Sigmoid colon (tissue), 4 donors: ENCODE measurements around the gene CGB8.

ENCODE experiments used
- POLR2AphosphoS5 ChIP-seq, 4 donors: sonication (generic); formaldehyde crosslinking; IDR thresholded peaks; one replicate each; pipeline ENCODE4 v1.6.1; 2017; ENCODE audit warnings: antibody characterized with exemption in 4 of 4
- TF ChIP-seq, protein P1 (sequence below), 4 experiments: fragments of 450-650 bp in 3 of 4; fragments of 200-600 bp in 1 of 4; IDR thresholded peaks; one replicate each; pipeline ENCODE4 v1.5.1; 2016 to 2019; ENCODE audit warnings: antibody characterized with exemption in 4 of 4, mild to moderate bottlenecking in 3 of 4, moderate library complexity in 2 of 4

DNA sequence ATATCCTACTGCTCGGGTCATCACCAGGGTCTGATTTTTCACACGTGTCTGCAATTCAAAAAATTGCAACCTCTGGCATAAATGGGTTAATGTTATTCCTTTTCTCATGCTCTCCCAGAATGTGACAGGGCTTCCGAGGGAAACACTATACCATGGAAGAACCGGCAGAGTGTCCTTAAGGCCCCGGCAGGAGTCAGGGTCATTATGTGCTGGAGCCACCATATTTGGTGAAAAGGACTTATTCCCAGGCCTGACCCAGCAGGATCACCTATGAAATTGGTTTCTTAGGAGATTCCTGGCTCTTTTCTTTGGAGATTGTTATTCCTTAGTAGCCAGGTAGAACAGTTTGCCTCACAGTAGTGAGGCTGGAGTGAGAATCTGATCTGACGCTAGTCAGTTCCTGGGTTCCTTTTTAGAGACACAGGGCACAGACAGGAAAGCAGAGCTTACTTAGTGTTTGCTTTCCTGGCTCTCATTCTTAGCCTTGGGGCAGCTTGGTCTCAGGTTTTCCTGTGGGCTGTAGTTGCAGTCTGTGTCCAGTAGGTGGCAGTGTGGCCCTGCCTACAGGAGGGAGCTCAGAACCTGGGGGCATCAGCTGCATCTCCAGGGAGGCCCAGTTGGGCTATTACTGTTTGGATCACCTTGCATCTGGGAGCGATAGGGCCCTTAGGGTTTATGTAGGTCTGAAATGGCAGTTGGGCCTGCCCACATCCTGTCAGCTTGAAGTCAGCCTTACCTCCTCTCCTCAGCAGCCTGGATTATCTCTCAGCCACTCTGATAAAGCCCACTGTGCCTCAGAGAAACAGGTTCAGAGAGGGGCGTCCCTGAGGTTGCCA is 48.8 kb upstream of the CGB8 start:
- TF ChIP-seq, protein P1, sequence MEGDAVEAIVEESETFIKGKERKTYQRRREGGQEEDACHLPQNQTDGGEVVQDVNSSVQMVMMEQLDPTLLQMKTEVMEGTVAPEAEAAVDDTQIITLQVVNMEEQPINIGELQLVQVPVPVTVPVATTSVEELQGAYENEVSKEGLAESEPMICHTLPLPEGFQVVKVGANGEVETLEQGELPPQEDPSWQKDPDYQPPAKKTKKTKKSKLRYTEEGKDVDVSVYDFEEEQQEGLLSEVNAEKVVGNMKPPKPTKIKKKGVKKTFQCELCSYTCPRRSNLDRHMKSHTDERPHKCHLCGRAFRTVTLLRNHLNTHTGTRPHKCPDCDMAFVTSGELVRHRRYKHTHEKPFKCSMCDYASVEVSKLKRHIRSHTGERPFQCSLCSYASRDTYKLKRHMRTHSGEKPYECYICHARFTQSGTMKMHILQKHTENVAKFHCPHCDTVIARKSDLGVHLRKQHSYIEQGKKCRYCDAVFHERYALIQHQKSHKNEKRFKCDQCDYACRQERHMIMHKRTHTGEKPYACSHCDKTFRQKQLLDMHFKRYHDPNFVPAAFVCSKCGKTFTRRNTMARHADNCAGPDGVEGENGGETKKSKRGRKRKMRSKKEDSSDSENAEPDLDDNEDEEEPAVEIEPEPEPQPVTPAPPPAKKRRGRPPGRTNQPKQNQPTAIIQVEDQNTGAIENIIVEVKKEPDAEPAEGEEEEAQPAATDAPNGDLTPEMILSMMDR (IDR thresholded peaks at IDR 0.05): peak; percentile 92 to 99 (median 96)
- TF ChIP-seq POLR2AphosphoS5 (IDR thresholded peaks at IDR 0.05): no peak
